GM12891 (cell line): Measurements from ENCODE around the gene PDHX.

Source experiments
- POLR2A ChIP-seq: IDR thresholded peaks from 2 replicates; pipeline ENCODE4 v1.6.1; 2011; ENCODE audit warnings: low read depth, low read length, control low read depth
- POLR2AphosphoS5 ChIP-seq: IDR thresholded peaks from 2 replicates; pipeline ENCODE4 v1.6.1; 2011; ENCODE audit warnings: low read depth, low read length, control low read depth
- POU2F2 ChIP-seq: IDR thresholded peaks from 2 replicates; pipeline ENCODE4 v1.6.1; 2011; ENCODE audit warnings: low read depth, mild to moderate bottlenecking, control low read depth, low read length, moderate library complexity
- SPI1 ChIP-seq: IDR thresholded peaks from 2 replicates; pipeline ENCODE4 v1.6.1; 2011; ENCODE audit warnings: low read depth, low read length, control low read depth
- TAF1 ChIP-seq: IDR thresholded peaks from 2 replicates; pipeline ENCODE4 v1.6.1; 2011; ENCODE audit warnings: low read depth, low read length, control low read depth

DNA sequence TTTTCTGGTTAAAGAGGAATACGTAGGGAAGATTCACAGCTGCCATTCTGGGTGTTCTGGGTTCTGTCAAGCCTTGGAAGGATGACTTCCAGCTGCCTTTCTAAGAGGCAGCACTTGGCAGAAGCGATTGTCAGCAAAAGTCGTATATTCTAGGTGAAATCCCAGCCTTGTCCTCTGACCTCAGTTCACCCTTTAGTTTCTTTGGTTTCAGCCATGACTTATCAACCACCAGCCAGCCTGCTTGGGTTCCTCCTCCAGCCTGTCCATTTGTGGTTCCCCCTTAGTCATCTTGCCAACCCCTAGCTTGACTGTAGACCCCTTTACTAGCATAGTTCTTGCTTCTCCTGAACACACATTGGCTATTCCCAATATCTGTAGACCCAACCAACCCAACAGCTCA is 120.2 kb downstream of the PDHX start:
- TF ChIP-seq POLR2A = no peak
- no peak for TF ChIP-seq POLR2AphosphoS5
- no peak for TF ChIP-seq SPI1
- no peak for TF ChIP-seq TAF1
- no peak for TF ChIP-seq POU2F2
